NCI-H128 (cell line): ENCODE measurements around the gene FXYD7.
"Not testable (repeated sequence)": the region's sequence is repeated elsewhere in the genome, so short reads cannot be mapped to it uniquely, and the experiment has no call there.

Experiments used
- DNase-seq: peaks from one replicate; lab custom pipeline; 2025; ENCODE audit not compliant: unreplicated experiment; lab: John Stamatoyannopoulos, UW

Gene FXYD7

GRCh38 chr19:35194012-35194984 is 51.2 kb downstream of the FXYD7 start:
- DNase-seq, result no peak

GRCh38 chr19:35195830-35196229 is 52.8 kb downstream of the FXYD7 start:
- DNase-seq, result no peak

DNA sequence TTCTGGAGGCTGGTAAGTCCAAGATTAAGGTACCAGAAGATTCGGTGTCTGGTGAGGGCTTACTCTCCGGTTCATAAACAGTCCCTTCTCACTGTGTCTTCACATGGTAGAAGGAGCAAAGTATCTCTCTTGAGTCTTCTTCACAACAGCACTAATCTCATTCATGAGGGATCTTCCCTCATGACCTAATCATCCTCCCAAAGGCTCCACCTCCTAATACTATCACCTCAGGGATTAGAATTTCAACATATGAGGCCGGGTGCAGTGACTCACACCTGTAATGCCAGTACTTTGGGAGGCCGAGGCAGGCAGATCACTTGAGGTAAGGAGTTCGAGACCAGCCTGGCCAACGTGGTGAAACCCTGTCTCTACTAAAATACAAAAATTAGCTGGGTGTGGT is 53.8 kb downstream of the FXYD7 start:
- DNase-seq, result not testable (repeated sequence)

DNA sequence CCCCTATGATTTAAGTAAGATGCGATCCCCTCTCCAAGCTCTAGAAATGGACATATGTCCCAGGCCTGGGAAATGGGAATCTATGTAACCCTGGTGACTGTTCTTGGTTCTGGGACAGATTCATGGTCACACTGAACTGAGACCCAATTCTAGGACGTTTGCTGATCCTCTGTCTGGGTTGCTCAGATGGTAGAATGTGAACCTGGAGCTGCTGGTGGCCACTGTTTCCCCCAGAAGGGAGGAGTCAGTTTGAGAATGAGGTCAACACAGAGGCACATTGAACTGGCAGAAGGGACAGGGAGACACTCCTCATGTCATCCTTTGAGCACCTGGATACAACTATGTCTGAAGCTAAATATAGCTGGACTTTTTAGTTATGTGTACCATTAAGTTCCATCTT is 56.4 kb downstream of the FXYD7 start:
- DNase-seq, result no peak

GRCh38 chr19:35202722-35203688 is 60.0 kb downstream of the FXYD7 start:
- no peak for DNase-seq
